HEK293T (cell line): ENCODE measurements around the gene MPPED1.

Experiments
- CTCF ChIA-PET: fragments of 350-600 bp; formaldehyde crosslinking; extraction: SDS; loops from one replicate; lab custom pipeline; 2021; ENCODE audit warnings: antibody characterized with exemption, inconsistent platforms; lab: Yijun Ruan, JAX
- POLR2A ChIA-PET: fragments of 350-600 bp; formaldehyde crosslinking; extraction: SDS; loops from one replicate; lab custom pipeline; 2020; ENCODE audit warnings: antibody characterized with exemption, inconsistent platforms; lab: Yijun Ruan, JAX
- DNase-seq: peaks from one replicate; pipeline ENCODE4 v3.0.0; 2012; ENCODE audit warnings: mixed read lengths; ENCODE audit errors: extremely low spot score
- ARNT ChIP-seq: fragments of 450-650 bp; IDR thresholded peaks from 2 replicates; pipeline ENCODE4 v1.6.1; 2017; ENCODE audit warnings: mild to moderate bottlenecking
- BHLHE40 ChIP-seq: fragments of 450-650 bp; IDR thresholded peaks from 2 replicates; pipeline ENCODE4 v1.6.1; 2016; ENCODE audit warnings: mild to moderate bottlenecking, moderate library complexity, borderline replicate concordance
- CTBP1 ChIP-seq: fragments of 450-650 bp; IDR thresholded peaks from 2 replicates; pipeline ENCODE4 v1.6.1; 2016; ENCODE audit warnings: borderline replicate concordance
- ELF4 ChIP-seq: fragments of 450-650 bp; IDR thresholded peaks from 2 replicates; pipeline ENCODE4 v1.6.1; 2017; ENCODE audit warnings: antibody characterized with exemption
- FOXA1 ChIP-seq: fragments of 450-650 bp; IDR thresholded peaks from 2 replicates; pipeline ENCODE4 v1.6.1; 2016; ENCODE audit warnings: mild to moderate bottlenecking
- FOXK2 ChIP-seq: fragments of 450-650 bp; IDR thresholded peaks from 2 replicates; pipeline ENCODE4 v1.6.1; 2016; ENCODE audit warnings: mild to moderate bottlenecking
- FOXM1 ChIP-seq: fragments of 450-650 bp; IDR thresholded peaks from 2 replicates; pipeline ENCODE4 v1.6.1; 2017; ENCODE audit warnings: mild to moderate bottlenecking, borderline replicate concordance
- HDGF ChIP-seq: fragments of 450-650 bp; IDR thresholded peaks from 2 replicates; pipeline ENCODE4 v1.6.1; 2017; ENCODE audit warnings: antibody characterized with exemption, borderline replicate concordance
- L3MBTL2 ChIP-seq: fragments of 450-650 bp; conservative IDR thresholded peaks from 2 replicates; pipeline ENCODE4 v1.6.1; 2016; ENCODE audit warnings: mild to moderate bottlenecking
- LEF1 ChIP-seq: fragments of 450-650 bp; IDR thresholded peaks from 2 replicates; pipeline ENCODE4 v1.6.1; 2017; ENCODE audit warnings: mild to moderate bottlenecking, borderline replicate concordance
- NFRKB ChIP-seq: fragments of 450-650 bp; IDR thresholded peaks from 2 replicates; pipeline ENCODE4 v1.6.1; 2016; ENCODE audit warnings: mild to moderate bottlenecking, moderate library complexity
- SP1 ChIP-seq: fragments of 450-650 bp; IDR thresholded peaks from 2 replicates; pipeline ENCODE4 v1.6.1; 2017
- SUZ12 ChIP-seq: fragments of 450-650 bp; IDR thresholded peaks from 2 replicates; pipeline ENCODE4 v1.6.1; 2016; ENCODE audit warnings: mild to moderate bottlenecking
- TARDBP ChIP-seq: fragments of 450-650 bp; IDR thresholded peaks from 2 replicates; pipeline ENCODE4 v1.6.1; 2016
- ZNF384 ChIP-seq: fragments of 450-650 bp; IDR thresholded peaks from 2 replicates; pipeline ENCODE4 v1.6.1; 2016
- TF ChIP-seq, protein P1 (sequence below): fragments of 450-650 bp; IDR thresholded peaks from 2 replicates; pipeline ENCODE4 v1.6.1; 2016

The MPPED1 gene

DNA sequence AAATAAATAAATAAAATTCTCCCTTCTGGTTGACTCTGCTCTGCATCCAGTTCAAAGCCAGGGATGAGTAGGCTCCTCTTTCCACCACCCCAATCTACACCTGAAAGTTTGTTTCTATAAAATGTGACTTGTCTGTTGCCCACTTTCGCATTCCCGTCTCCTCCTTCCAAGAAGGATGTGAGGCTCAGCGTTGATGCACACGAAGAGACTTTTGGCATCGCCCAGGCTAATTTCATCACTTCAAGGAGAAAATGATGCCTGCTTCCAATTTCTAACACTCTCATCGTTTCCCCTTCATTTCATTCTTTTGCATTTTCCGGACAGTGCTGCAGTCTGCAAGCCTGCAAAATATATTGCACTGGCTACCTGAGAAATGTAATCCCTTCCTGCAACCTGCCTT, 3.9 kb downstream of the MPPED1 start:
- CTCF ChIA-PET: no interaction called here
- DNase-seq: no peak
- TF ChIP-seq FOXK2: no peak
- TF ChIP-seq HDGF: no peak
- no peak for TF ChIP-seq L3MBTL2
- no peak for TF ChIP-seq LEF1
- POLR2A ChIA-PET: no interaction called here

DNA sequence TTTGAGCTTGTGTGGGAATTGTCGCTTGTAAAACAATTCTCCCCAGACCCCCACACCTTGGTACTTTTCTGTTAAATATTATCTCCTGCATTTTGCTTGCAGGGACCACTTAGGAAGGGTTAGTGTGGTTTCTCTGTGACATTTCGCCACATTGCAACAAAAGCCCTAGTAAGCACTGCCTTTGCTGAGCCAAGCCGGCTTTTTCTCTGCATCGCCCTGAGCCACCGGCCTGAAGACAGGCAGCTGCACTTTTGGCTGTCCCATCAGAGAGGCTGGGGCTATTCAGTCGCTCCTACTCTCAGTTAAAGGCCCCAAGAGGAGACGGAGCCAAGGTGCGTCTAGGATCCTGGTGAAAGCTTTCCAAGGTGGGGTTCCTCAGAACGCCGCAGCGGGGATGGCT, 5.7 kb downstream of the MPPED1 start:
- ChIA-PET POLR2A (no interaction called here), CTCF (no interaction called here)
- no peak for DNase-seq
- TF ChIP-seq FOXA1 (no peak), CTBP1 (no peak), ZNF384 (no peak)

DNA sequence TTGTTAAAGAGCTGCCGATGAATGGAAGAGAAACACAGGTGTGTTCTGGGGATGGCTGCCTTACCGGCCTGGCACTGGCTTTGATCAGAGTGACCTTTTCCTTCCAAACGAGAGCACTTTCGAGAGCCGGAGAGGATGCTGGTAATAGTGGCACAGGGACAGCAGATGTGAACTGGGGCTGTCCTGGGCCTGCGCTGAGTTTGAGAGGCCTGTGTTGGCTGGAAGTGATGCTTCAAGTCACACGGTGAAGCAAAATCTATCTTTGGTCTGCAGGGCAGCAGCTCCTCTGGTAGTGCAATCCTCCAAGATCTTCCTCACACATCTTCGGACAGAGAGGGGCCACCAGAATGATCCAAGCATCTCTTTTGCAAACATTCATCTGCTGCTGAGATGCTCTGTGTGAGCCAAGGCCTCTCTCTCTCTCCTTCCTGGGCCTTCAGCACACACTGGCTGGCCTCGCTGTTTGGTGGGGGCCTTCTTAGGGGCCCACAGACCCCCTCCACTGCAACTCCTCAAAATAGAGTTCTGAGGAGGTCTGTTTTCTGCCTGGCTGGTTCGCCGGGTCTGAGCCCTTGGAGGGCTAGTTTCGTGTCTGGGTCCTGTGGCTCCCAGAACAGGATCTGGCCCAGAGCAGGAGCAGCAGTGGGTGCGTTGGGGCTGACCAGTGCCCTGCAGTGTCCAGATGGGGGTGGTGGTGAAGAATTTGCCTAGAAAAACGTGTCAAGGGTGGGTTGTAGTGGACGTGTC, 6.4 kb downstream of the MPPED1 start:
- no peak for TF ChIP-seq SP1
- no peak for TF ChIP-seq ELF4
- no peak for TF ChIP-seq NFRKB
- no peak for TF ChIP-seq CTBP1
- TF ChIP-seq ZNF384: no peak
- no peak for TF ChIP-seq FOXA1
- no peak for DNase-seq
- CTCF ChIA-PET: no interaction called here
- POLR2A ChIA-PET: no interaction called here

DNA sequence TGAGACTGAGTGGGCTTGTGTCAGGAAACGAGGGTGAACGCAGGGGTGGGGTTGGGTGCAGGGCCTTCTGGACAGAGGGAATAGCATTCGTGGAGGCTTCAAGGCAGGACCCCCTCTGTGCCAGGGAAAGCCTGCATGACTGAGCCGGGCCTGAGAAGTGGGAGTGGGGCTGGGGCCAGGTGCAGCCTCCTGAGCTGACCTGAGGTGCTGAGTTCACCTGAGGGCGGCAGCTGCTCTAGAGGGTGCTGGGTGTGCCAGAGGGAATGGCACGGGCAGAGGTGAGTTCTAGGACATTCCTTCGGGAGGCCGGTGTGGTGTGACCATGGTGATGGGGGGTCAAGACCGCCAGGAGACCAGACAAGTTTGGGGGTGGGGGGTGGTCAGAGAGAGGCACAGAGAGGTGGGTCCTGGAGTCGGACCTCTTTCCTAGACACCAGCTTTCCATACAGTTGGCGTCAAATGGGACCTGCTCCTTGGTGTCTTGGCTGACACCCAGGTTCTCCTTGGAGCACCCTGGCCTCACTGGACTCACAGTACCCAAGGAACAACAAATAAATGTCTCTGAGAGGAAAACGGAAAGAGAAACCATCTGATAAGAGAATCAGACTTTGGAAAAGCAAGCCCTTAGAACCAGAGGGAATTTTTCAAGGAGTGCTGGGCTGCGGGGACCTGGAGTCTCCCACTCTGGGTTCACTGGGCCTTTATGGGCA, 7.7 kb downstream of the MPPED1 start:
- DNase-seq: no peak
- POLR2A ChIA-PET: no interaction called here
- TF ChIP-seq FOXK2 (no peak), HDGF (no peak), FOXA1 (no peak), LEF1 (no peak), L3MBTL2 (no peak), ZNF384 (no peak), BHLHE40 (no peak)
- CTCF ChIA-PET: no interaction called here

DNA sequence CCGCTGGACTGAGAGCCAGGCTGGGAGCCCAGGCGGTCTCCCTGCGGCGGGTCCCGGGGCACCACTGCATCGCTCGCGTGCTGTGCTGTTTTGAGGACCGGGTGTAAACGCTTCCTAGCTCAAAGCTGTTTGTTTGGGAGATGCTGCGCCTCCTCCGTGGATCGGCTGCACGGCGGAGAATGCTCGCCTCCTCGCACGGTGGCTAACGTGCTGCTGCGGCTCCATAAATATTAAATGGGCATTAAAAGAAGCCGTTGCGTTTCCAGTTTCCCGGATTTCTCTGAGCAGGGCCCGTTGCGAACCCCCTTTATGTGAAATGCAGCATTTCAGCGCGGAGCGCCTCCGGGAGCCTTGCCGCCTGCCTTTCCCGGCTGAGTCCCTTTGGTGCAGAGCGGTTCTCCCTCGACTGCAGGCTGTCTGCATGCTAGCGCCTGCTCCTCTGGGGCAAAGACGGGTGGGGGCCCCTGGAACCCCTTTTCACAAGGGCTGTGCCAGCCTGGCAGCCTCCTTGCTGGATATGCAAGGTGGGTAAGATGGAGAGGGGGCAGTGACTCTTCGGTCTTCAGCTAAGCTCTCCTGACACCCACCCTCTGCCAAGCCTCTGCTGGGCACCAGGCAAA, 9.3 kb downstream of the MPPED1 start:
- TF ChIP-seq HDGF: no peak
- TF ChIP-seq ELF4: no peak
- TF ChIP-seq SUZ12: no peak
- no peak for TF ChIP-seq SP1
- TF ChIP-seq NFRKB: no peak
- no peak for TF ChIP-seq L3MBTL2
- TF ChIP-seq FOXA1: no peak
- TF ChIP-seq CTBP1: no peak
- DNase-seq: no peak
- CTCF ChIA-PET: no interaction called here
- POLR2A ChIA-PET: no interaction called here

DNA sequence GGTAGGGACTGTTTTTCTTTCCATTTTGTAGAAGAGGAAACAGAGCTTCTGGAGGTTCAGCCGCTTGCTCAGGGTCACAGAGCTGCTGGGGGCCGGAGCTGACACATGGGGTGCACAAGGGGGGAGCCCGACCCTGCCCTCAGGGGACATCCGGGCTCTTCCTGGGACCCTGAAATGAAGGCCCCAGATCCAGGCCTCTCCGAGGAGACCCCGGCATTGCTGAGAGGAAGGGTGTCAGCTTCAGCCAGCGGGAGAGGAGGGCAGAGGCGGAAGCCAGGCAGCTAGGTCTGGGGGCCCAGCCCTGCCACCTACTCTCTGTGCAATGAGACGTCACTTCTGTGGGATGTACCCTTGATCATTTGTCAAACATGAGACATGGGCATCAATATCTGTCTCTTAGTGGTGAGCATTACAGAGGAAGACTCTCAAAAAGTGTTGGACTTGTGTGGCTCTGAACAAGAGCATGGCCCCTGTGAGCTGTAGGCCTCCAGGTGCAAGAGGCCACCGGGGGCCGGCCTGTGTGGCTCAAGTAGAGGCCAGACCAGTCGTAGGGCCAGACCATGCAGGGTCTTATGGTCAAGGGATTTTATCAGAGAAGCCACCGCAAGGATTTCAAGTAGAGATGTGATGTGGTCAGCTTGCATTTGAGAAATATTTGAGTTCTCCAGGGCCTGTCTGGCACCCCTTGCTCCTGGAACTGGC, 10.3 kb downstream of the MPPED1 start:
- ChIA-PET POLR2A (interaction anchor here (0.5 kb wide), 1 partner anchor 441 kb away, joined by 4 read pairs; no protein-coding TSS in a partner anchor), CTCF (no interaction called here)
- no peak for DNase-seq
- TF ChIP-seq L3MBTL2 (no peak), FOXK2 (no peak), HDGF (no peak), FOXM1 (no peak), LEF1 (no peak), BHLHE40 (no peak), ARNT (no peak), TARDBP (no peak), CTBP1 (no peak), SUZ12 (no peak), FOXA1 (no peak)

DNA sequence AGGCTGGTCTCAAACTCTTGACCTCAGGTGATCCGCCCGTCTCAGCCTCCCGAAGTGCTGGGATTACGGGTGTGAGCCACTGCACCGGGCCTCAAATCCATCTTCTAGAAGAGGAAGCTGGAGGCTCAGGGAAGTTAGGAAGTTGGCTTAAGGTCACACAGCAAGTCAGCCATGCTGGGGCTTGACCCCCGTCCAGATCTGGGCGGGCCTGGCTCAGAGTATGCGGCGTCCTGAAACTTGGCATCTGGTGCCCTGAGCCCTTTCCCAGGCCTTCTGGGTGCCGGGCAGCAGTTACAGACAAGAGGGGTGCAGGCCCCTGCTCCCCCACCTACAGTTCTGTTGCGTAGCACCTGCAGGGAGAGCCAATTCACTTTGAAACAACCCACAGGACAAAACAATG, 11.2 kb downstream of the MPPED1 start:
- ChIA-PET POLR2A (no interaction called here), CTCF (no interaction called here)
- DNase-seq: no peak
- TF ChIP-seq NFRKB (no peak), ELF4 (no peak), SP1 (no peak), HDGF (no peak), SUZ12 (no peak), ARNT (no peak), FOXA1 (no peak), BHLHE40 (no peak), ZNF384 (no peak), LEF1 (no peak), L3MBTL2 (no peak)
- TF ChIP-seq, protein P1, sequence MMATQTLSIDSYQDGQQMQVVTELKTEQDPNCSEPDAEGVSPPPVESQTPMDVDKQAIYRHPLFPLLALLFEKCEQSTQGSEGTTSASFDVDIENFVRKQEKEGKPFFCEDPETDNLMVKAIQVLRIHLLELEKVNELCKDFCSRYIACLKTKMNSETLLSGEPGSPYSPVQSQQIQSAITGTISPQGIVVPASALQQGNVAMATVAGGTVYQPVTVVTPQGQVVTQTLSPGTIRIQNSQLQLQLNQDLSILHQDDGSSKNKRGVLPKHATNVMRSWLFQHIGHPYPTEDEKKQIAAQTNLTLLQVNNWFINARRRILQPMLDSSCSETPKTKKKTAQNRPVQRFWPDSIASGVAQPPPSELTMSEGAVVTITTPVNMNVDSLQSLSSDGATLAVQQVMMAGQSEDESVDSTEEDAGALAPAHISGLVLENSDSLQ: no peak
